Activated naive CD4-positive, alpha-beta T cell treated with anti-CD3 and anti-CD28 coated beads, Interleukin-2, amount 10 ng/mL, durations not matched to agents 7 days and 5 days (primary cell): Measurements from ENCODE around the gene ADRA2B.
A peak's percentile ranks its signal among the peaks of the same experiment; 100 is the strongest.

Source experiments
- CTCF ChIA-PET: fragments of 350-600 bp; sonication (Branson Sonifier 250); formaldehyde crosslinking; loops from one replicate; lab custom pipeline; 2021; ENCODE audit warnings: antibody characterized with exemption; lab: Charles Lee
- DNase-seq: peaks from one replicate; pipeline ENCODE4 v3.0.0-alpha.2; 2020
- H3K27ac Mint-ChIP-seq: one replicate; pipeline ENCODE4 v1.8.0; 2021; ENCODE audit warnings: mild to moderate bottlenecking, moderate library complexity, mixed read lengths
- H3K27me3 Mint-ChIP-seq: one replicate; pipeline ENCODE4 v1.8.0; 2021; ENCODE audit warnings: mild to moderate bottlenecking, mixed read lengths
- H3K36me3 Mint-ChIP-seq: one replicate; pipeline ENCODE4 v1.8.0; 2021; ENCODE audit warnings: mixed read lengths
- H3K4me1 Mint-ChIP-seq: one replicate; pipeline ENCODE4 v1.8.0; 2021; ENCODE audit warnings: mixed read lengths
- H3K4me3 Mint-ChIP-seq: one replicate; pipeline ENCODE4 v1.8.0; 2021; ENCODE audit warnings: mild to moderate bottlenecking, moderate library complexity, mixed read lengths
- H3K9me3 Mint-ChIP-seq: one replicate; pipeline ENCODE4 v1.8.0; 2021; ENCODE audit warnings: mixed read lengths

ADRA2B gene

GRCh38 chr2:96137321-96138178 lies 21.2 kb upstream of the ADRA2B start:
- DNase-seq, result no peak
- no peaks in the 10 kb centered on the region for H3K9me3 Mint-ChIP-seq
- no peak overlapping the region for H3K27ac Mint-ChIP-seq
- peaks cover 11% of the 10 kb centered on the region for H3K4me1 Mint-ChIP-seq
- CTCF ChIA-PET, result interaction anchor here (0.6 to 18.7 kb wide), 17 partner anchors 10 to 145 kb away, joined by 3 to 507 read pairs (median 6); partner anchors contain the start of genes CIAO1 and TMEM127
- H3K36me3 Mint-ChIP-seq, result peaks cover 4% of the 10 kb centered on the region
- H3K4me3 Mint-ChIP-seq, result no peak overlapping the region
- H3K27me3 Mint-ChIP-seq, result peaks cover 5% of the 10 kb centered on the region

GRCh38 chr2:96136129-96136720 lies 19.9 kb upstream of the ADRA2B start:
- CTCF ChIA-PET, result interaction anchor here (1.1 to 18.7 kb wide), 5 partner anchors 38 to 144 kb away, joined by 3 to 507 read pairs (median 3); no protein-coding TSS in a partner anchor
- peaks cover 5% of the 10 kb centered on the region for H3K27me3 Mint-ChIP-seq
- no peaks in the 10 kb centered on the region for H3K36me3 Mint-ChIP-seq
- H3K4me3 Mint-ChIP-seq, result no peak overlapping the region
- H3K27ac Mint-ChIP-seq, result peak overlapping the region; percentile 42
- DNase-seq, result no peak
- H3K9me3 Mint-ChIP-seq, result no peaks in the 10 kb centered on the region
- H3K4me1 Mint-ChIP-seq, result peaks cover 11% of the 10 kb centered on the region

- peaks cover 5% of the 10 kb centered on the region for H3K27me3 Mint-ChIP-seq
- H3K4me3 Mint-ChIP-seq, result no peak overlapping the region
- peaks cover 16% of the 10 kb centered on the region for H3K4me1 Mint-ChIP-seq
- DNase-seq, result no peak
- no peak overlapping the region for H3K27ac Mint-ChIP-seq
- no peaks in the 10 kb centered on the region for H3K9me3 Mint-ChIP-seq
- CTCF ChIA-PET, result interaction anchor here (1.2 to 18.7 kb wide), 3 partner anchors 38 to 143 kb away, joined by 3 to 507 read pairs (median 3); no protein-coding TSS in a partner anchor
- no peaks in the 10 kb centered on the region for H3K36me3 Mint-ChIP-seq
These were observed 19.2 kb upstream of the ADRA2B start for GRCh38 chr2:96135621-96136020.

GRCh38 chr2:96135171-96135570 lies 18.8 kb upstream of the ADRA2B start:
- no peak overlapping the region for H3K4me3 Mint-ChIP-seq

GRCh38 chr2:96134421-96134820 lies 18.1 kb upstream of the ADRA2B start:
- peaks cover 16% of the 10 kb centered on the region for H3K4me1 Mint-ChIP-seq
- H3K4me3 Mint-ChIP-seq, result no peak overlapping the region
- DNase-seq, result no peak
- H3K9me3 Mint-ChIP-seq, result no peaks in the 10 kb centered on the region
- H3K27ac Mint-ChIP-seq, result no peak overlapping the region
- no peaks in the 10 kb centered on the region for H3K36me3 Mint-ChIP-seq
- H3K27me3 Mint-ChIP-seq, result peaks cover 5% of the 10 kb centered on the region
- CTCF ChIA-PET, result interaction anchor here (1.5 to 18.7 kb wide), 2 partner anchors 40 to 43 kb away, joined by 3 to 507 read pairs; no protein-coding TSS in a partner anchor

More at GRCh38 chr2:96135171-96135570, 18.8 kb upstream of the ADRA2B start:
- Mint-ChIP-seq H3K4me1 (peaks cover 16% of the 10 kb centered on the region), H3K36me3 (no peaks in the 10 kb centered on the region), H3K9me3 (no peaks in the 10 kb centered on the region), H3K27ac (no peak overlapping the region), H3K27me3 (peaks cover 5% of the 10 kb centered on the region)
- CTCF ChIA-PET, result interaction anchor here (1.2 to 18.7 kb wide), 3 partner anchors 39 to 143 kb away, joined by 3 to 507 read pairs (median 3); no protein-coding TSS in a partner anchor
- DNase-seq, result no peak

- Mint-ChIP-seq H3K36me3 (no peaks in the 10 kb centered on the region), H3K4me1 (peaks cover 14% of the 10 kb centered on the region), H3K27ac (peak overlapping the region; percentile 68), H3K27me3 (peaks cover 5% of the 10 kb centered on the region), H3K9me3 (no peaks in the 10 kb centered on the region), H3K4me3 (no peak overlapping the region)
- CTCF ChIA-PET, result interaction anchor here (1.5 to 18.7 kb wide), 4 partner anchors 10 to 140 kb away, joined by 4 to 507 read pairs (median 5); no protein-coding TSS in a partner anchor
- no peak for DNase-seq
These were observed 15.7 kb upstream of the ADRA2B start for GRCh38 chr2:96131813-96132745.

- peaks cover 14% of the 10 kb centered on the region for H3K4me1 Mint-ChIP-seq
- CTCF ChIA-PET, result interaction anchor here (1.2 to 18.7 kb wide), 6 partner anchors 8 to 139 kb away, joined by 3 to 507 read pairs (median 4); no protein-coding TSS in a partner anchor
- H3K9me3 Mint-ChIP-seq, result no peaks in the 10 kb centered on the region
- no peak overlapping the region for H3K4me3 Mint-ChIP-seq
- H3K27me3 Mint-ChIP-seq, result peaks cover 3% of the 10 kb centered on the region
- peak overlapping the region; percentile 3 for H3K27ac Mint-ChIP-seq
- no peaks in the 10 kb centered on the region for H3K36me3 Mint-ChIP-seq
- DNase-seq, result no peak
These were observed 14.9 kb upstream of the ADRA2B start for GRCh38 chr2:96131152-96131812.

GRCh38 chr2:96130483-96130882 lies 14.1 kb upstream of the ADRA2B start:
- no peak for DNase-seq
- Mint-ChIP-seq H3K4me1 (peaks cover 14% of the 10 kb centered on the region), H3K27me3 (no peaks in the 10 kb centered on the region), H3K4me3 (no peak overlapping the region), H3K27ac (no peak overlapping the region), H3K36me3 (no peaks in the 10 kb centered on the region), H3K9me3 (no peaks in the 10 kb centered on the region)
- CTCF ChIA-PET, result interaction anchor here (1.1 to 18.7 kb wide), 7 partner anchors 9 to 138 kb away, joined by 3 to 507 read pairs (median 4); no protein-coding TSS in a partner anchor

GRCh38 chr2:96129528-96130120 lies 13.3 kb upstream of the ADRA2B start:
- Mint-ChIP-seq H3K9me3 (no peaks in the 10 kb centered on the region), H3K27ac (no peak overlapping the region), H3K27me3 (peaks cover 2% of the 10 kb centered on the region), H3K4me3 (no peak overlapping the region), H3K4me1 (peaks cover 14% of the 10 kb centered on the region), H3K36me3 (no peaks in the 10 kb centered on the region)
- no peak for DNase-seq
- CTCF ChIA-PET, result interaction anchor here (1.1 to 18.7 kb wide), 3 partner anchors 14 to 137 kb away, joined by 3 to 507 read pairs (median 5); no protein-coding TSS in a partner anchor

- H3K4me1 Mint-ChIP-seq, result peaks cover 14% of the 10 kb centered on the region
- H3K9me3 Mint-ChIP-seq, result no peaks in the 10 kb centered on the region
- H3K27ac Mint-ChIP-seq, result no peak overlapping the region
- no peak overlapping the region for H3K4me3 Mint-ChIP-seq
- CTCF ChIA-PET, result interaction anchor here (1.3 kb wide), 1 partner anchor 11 kb away, joined by 3 read pairs; no protein-coding TSS in a partner anchor
- no peak for DNase-seq
- H3K27me3 Mint-ChIP-seq, result peaks cover 5% of the 10 kb centered on the region
- no peaks in the 10 kb centered on the region for H3K36me3 Mint-ChIP-seq
These were observed 12.1 kb upstream of the ADRA2B start for GRCh38 chr2:96128456-96128855.

GRCh38 chr2:96124406-96125265 lies 8.3 kb upstream of the ADRA2B start:
- H3K36me3 Mint-ChIP-seq, result no peaks in the 10 kb centered on the region
- peaks cover 3% of the 10 kb centered on the region for H3K4me1 Mint-ChIP-seq
- no peak for DNase-seq
- peaks cover 37% of the 10 kb centered on the region for H3K27me3 Mint-ChIP-seq
- CTCF ChIA-PET, result no interaction called here
- no peaks in the 10 kb centered on the region for H3K9me3 Mint-ChIP-seq
- H3K27ac Mint-ChIP-seq, result no peak overlapping the region
- H3K4me3 Mint-ChIP-seq, result no peak overlapping the region

- CTCF ChIA-PET, result interaction anchor here (0.9 kb wide), 1 partner anchor 11 kb away, joined by 3 read pairs; no protein-coding TSS in a partner anchor
- Mint-ChIP-seq H3K27ac (no peak overlapping the region), H3K4me3 (no peak overlapping the region)
These were observed 7.6 kb upstream of the ADRA2B start for GRCh38 chr2:96123936-96124335.

More at GRCh38 chr2:96123936-96124335, 7.6 kb upstream of the ADRA2B start:
- no peaks in the 10 kb centered on the region for H3K36me3 Mint-ChIP-seq
- peaks cover 44% of the 10 kb centered on the region for H3K27me3 Mint-ChIP-seq
- H3K4me1 Mint-ChIP-seq, result peaks cover 3% of the 10 kb centered on the region
- H3K9me3 Mint-ChIP-seq, result no peaks in the 10 kb centered on the region
- DNase-seq, result no peak
